HL-60 (cell line): ENCODE measurements around the gene FBXO15.

Experiments
- DNase-seq, 2 experiments: peaks; one replicate each; pipeline ENCODE4 v3.0.0-alpha.2; 2010 to 2020; ENCODE audit warnings: low read depth in 1 of 2, low spot score in 1 of 2
- H3K27ac ChIP-seq: fragments of 250-450 bp; sonication (Bioruptor Pico); replicated peaks from 2 replicates; pipeline ENCODE4 v1.5.1; 2020; ENCODE audit warnings: mild to moderate bottlenecking, moderate library complexity
- H3K27me3 ChIP-seq: fragments of 250-450 bp; sonication (Bioruptor Pico); 2 replicates; pipeline ENCODE4 v1.5.1; 2021; ENCODE audit warnings: mild to moderate bottlenecking, moderate library complexity; ENCODE audit not compliant: insufficient read depth, poor library complexity, severe bottlenecking
- H3K4me3 ChIP-seq: replicated peaks from 2 replicates; pipeline ENCODE4 v1.5.1; 2011; ENCODE audit warnings: mild to moderate bottlenecking, control low read depth, low read length; ENCODE audit not compliant: insufficient read depth
- CTCF ChIP-seq: IDR thresholded peaks from one replicate; pipeline ENCODE4 v1.5.1; 2011; ENCODE audit warnings: low read length, control low read depth, inconsistent platforms; ENCODE audit not compliant: insufficient read depth
- GABPA ChIP-seq: IDR thresholded peaks from 2 replicates; pipeline ENCODE4 v1.6.1; 2012; ENCODE audit warnings: low read depth
- POLR2AphosphoS5 ChIP-seq: IDR thresholded peaks from 2 replicates; pipeline ENCODE4 v1.6.1; 2012; ENCODE audit warnings: low read depth
- REST ChIP-seq: IDR thresholded peaks from 2 replicates; pipeline ENCODE4 v1.6.1; 2012; ENCODE audit warnings: low read depth; ENCODE audit not compliant: insufficient replicate concordance
- SPI1 ChIP-seq: IDR thresholded peaks from 2 replicates; pipeline ENCODE4 v1.6.1; 2012; ENCODE audit warnings: low read depth, mild to moderate bottlenecking, borderline replicate concordance

Gene FBXO15

GRCh38 chr18:74113711-74114110, 33.9 kb downstream of the FBXO15 start:
- Histone ChIP-seq H3K27ac (no peak overlapping the region), H3K4me3 (no peak overlapping the region), H3K27me3 (peaks cover 10% of the 10 kb centered on the region)
- no peak for DNase-seq
- TF ChIP-seq SPI1: no peak
- TF ChIP-seq CTCF: no peak
- TF ChIP-seq GABPA: no peak
- TF ChIP-seq REST: no peak
- no peak for TF ChIP-seq POLR2AphosphoS5

GRCh38 chr18:74110976-74111375, 36.7 kb downstream of the FBXO15 start:
- DNase-seq: no peak

GRCh38 chr18:74110149-74110548, 37.5 kb downstream of the FBXO15 start:
- TF ChIP-seq POLR2AphosphoS5 (no peak), SPI1 (no peak), CTCF (no peak), REST (no peak), GABPA (no peak)
- H3K4me3 ChIP-seq: no peak overlapping the region
- peaks cover 10% of the 10 kb centered on the region for H3K27me3 ChIP-seq
- H3K27ac ChIP-seq: no peak overlapping the region
- DNase-seq: no peak

More at GRCh38 chr18:74110976-74111375, 36.7 kb downstream of the FBXO15 start:
- TF ChIP-seq POLR2AphosphoS5 (no peak), SPI1 (no peak), REST (no peak), GABPA (no peak), CTCF (no peak)
- H3K4me3 ChIP-seq: no peak overlapping the region
- peaks cover 10% of the 10 kb centered on the region for H3K27me3 ChIP-seq
- no peak overlapping the region for H3K27ac ChIP-seq
